SJSA1 (cell line): ENCODE measurements around the gene SNX5. TPM values are rescaled to one million over a fixed set of nuclear protein-coding genes. Genes with fewer than 3 reads are reported as not detected.

Experiments used
- DNase-seq, 2 experiments: peaks; one replicate each; pipeline ENCODE4 v3.0.0-alpha.2; 2015 to 2020; ENCODE audit warnings: low spot score in 2 of 2, low read depth in 1 of 2
- H3K27ac ChIP-seq: fragments of 250-450 bp; sonication (Bioruptor Pico); 2 replicates; pipeline ENCODE4 v1.5.1; 2020; ENCODE audit warnings: mild to moderate bottlenecking, moderate library complexity
- H3K27me3 ChIP-seq: fragments of 250-450 bp; sonication (Bioruptor Pico); replicated peaks from 2 replicates; pipeline ENCODE4 v1.5.1; 2020; ENCODE audit warnings: mild to moderate bottlenecking, moderate library complexity
- H3K36me3 ChIP-seq: fragments of 250-450 bp; sonication (Bioruptor Pico); 2 replicates; pipeline ENCODE4 v1.5.1; 2020; ENCODE audit warnings: mild to moderate bottlenecking
- H3K4me1 ChIP-seq: fragments of 250-450 bp; sonication (Bioruptor Pico); replicated peaks from 2 replicates; pipeline ENCODE4 v1.6.1; 2021; ENCODE audit warnings: mild to moderate bottlenecking
- H3K4me3 ChIP-seq: fragments of 250-450 bp; sonication (Bioruptor Pico); 2 replicates; pipeline ENCODE4 v1.5.1; 2020; ENCODE audit warnings: mild to moderate bottlenecking
- H3K9me3 ChIP-seq: fragments of 250-450 bp; sonication (Bioruptor Pico); replicated peaks from 2 replicates; pipeline ENCODE4 v1.5.1; 2020; ENCODE audit warnings: mild to moderate bottlenecking
- total RNA-seq: library from RNA; depleted of rRNA; stranded (reverse); fragments of >200 nt; shearing (Covaris generic); gene quantifications from 2 replicates; pipeline ENCODE4 v1.2.3, GENCODE V29; 2014; rRNA removed

Gene SNX5
- total RNA-seq, 1 experiment from 2014 or later = 129 TPM

GRCh38 chr20:17895641-17896171 lies 72.9 kb downstream of the SNX5 start:
- no peak overlapping the region for H3K4me3 ChIP-seq
- H3K27me3 ChIP-seq = no peaks in the 10 kb centered on the region
- no peak for DNase-seq
- no peak overlapping the region for H3K27ac ChIP-seq
- H3K36me3 ChIP-seq = no peaks in the 10 kb centered on the region
- H3K4me1 ChIP-seq = peaks cover 17% of the 10 kb centered on the region
- H3K9me3 ChIP-seq = no peaks in the 10 kb centered on the region

DNA sequence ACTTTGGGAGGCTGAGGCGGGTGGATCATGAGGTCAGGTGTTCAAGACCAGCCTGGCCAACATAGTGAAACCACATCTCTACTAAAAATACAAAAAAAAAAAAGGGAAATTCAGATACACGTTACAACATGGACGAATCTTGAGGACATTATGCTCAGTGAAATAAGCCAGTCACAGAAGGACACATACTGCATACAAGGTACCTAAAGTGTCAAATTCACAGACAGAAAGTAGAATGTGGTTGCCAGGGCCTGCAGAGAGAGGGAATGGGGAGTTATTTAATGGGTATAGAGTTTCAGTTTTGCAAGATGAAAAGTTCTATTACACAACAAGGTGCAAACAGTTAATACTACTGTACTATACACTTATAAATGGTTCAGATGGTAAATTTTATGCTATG lies 75.1 kb downstream of the SNX5 start:
- Histone ChIP-seq H3K27me3 (no peaks in the 10 kb centered on the region), H3K4me1 (peaks cover 17% of the 10 kb centered on the region), H3K27ac (no peak overlapping the region), H3K4me3 (no peak overlapping the region), H3K9me3 (peaks cover 17% of the 10 kb centered on the region), H3K36me3 (no peaks in the 10 kb centered on the region)
- DNase-seq = no peak

DNA sequence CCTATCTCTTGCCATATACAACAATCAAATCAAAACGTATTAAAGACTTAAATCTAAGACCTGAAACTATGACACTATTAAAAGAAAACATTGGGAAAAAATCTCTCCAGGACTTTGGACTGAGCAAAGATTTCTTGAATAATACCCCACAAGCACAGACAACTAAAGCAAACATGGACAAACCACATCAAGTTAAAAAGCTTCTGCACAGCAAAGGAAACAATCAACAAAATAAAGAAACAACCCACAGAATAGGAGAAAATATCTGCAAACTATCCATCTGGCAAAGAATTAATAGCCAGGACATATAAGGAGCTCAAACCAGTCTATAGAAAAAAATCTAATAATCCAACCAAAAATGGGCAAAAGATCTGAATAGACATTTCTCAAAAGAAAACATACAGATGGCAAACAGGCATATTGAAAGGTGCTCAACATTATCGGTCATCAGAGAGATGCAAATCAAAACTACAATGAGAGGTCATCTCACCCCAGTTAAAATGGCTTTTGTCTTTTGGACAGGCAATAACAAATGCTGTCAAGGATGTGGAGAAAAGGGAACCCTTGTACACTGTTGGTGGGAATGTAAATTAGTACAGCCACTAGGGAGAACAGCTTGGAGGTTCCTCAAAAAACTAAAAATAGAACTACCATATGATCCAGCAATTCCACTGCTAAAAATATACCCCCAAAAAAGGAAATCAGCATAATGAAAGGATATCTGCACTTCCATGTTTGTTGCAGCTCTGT lies 76.2 kb downstream of the SNX5 start:
- no peak overlapping the region for H3K4me3 ChIP-seq
- no peak for DNase-seq
- H3K27me3 ChIP-seq = no peaks in the 10 kb centered on the region
- H3K27ac ChIP-seq = no peak overlapping the region
- H3K4me1 ChIP-seq = peaks cover 17% of the 10 kb centered on the region
- peaks cover 18% of the 10 kb centered on the region for H3K9me3 ChIP-seq
- no peaks in the 10 kb centered on the region for H3K36me3 ChIP-seq

Other genes starting within 250 kb of the SNX5 start
- 14.7 and 20.6 TPM in 2 replicates for gene MGME1, start 224 bp upstream of the SNX5 start, total RNA-seq
- gene OVOL2, start 89.1 kb upstream of the SNX5 start, total RNA-seq = not detected in 2 replicates
- 14.4 and 15.3 TPM in 2 replicates for gene KAT14, start 169.1 kb upstream of the SNX5 start, total RNA-seq
- 18.1 and 21.7 TPM in 2 replicates for gene PET117, start 169.1 kb upstream of the SNX5 start, total RNA-seq